Gastroesophageal sphincter (tissue), 4 donors: ENCODE data around the gene MYO15A. TPM values are rescaled to one million over a fixed set of nuclear protein-coding genes. Genes with fewer than 3 reads are reported as not detected.

Experiments
- ATAC-seq: fragments of 150-250 bp; one replicate; pipeline ENCODE4 v1.9.1; 2016; ENCODE audit warnings: mild to moderate bottlenecking, moderate library complexity
- H3K27ac ChIP-seq, 4 donors: fragments of 200-600 bp; sonication (generic) in 3 of 4; 1 replicate in 3 of 4; 2 replicates in 1 of 4; pipeline ENCODE4 v1.5.1; 2016 to 2019
- H3K27me3 ChIP-seq: fragments of 200-600 bp; sonication (generic); one replicate; pipeline ENCODE4 v1.5.1; 2019
- H3K36me3 ChIP-seq, 2 donors: fragments of 200-600 bp; sonication (generic); one replicate each; pipeline ENCODE4 v1.5.1; 2019; ENCODE audit warnings: control low read depth in 1 of 2
- H3K4me1 ChIP-seq, 3 donors: fragments of 200-600 bp; sonication (generic); 1 replicate in 2 of 3; 2 replicates in 1 of 3; pipeline ENCODE4 v1.5.1; 2016 to 2019; ENCODE audit warnings: control low read depth in 2 of 3
- H3K4me3 ChIP-seq, 2 donors: fragments of 200-600 bp; sonication (generic); one replicate each; pipeline ENCODE4 v1.5.1; 2019; ENCODE audit warnings: mild to moderate bottlenecking in 1 of 2, moderate library complexity in 1 of 2
- H3K9me3 ChIP-seq, 3 donors: fragments of 200-600 bp; sonication (generic); one replicate each; pipeline ENCODE4 v1.5.1; 2017 to 2019; ENCODE audit warnings: control low read depth in 2 of 3
- CTCF ChIP-seq, 4 experiments: fragments of 200-600 bp in 2 of 4; fragments of 450-650 bp in 2 of 4; sonication (generic) in 1 of 4; IDR thresholded peaks; one replicate each; pipeline ENCODE4 v1.5.1; 2017 to 2019; ENCODE audit warnings: antibody characterized with exemption in 4 of 4, mild to moderate bottlenecking in 2 of 4, moderate library complexity in 2 of 4
- EP300 ChIP-seq: sonication (generic); formaldehyde crosslinking; IDR thresholded peaks from one replicate; pipeline ENCODE4 v1.6.1; 2017; ENCODE audit warnings: antibody characterized with exemption, mild to moderate bottlenecking
- POLR2A ChIP-seq, 2 donors: fragments of 450-650 bp; IDR thresholded peaks; one replicate each; pipeline ENCODE4 v1.6.1; 2017; ENCODE audit warnings: antibody characterized with exemption in 2 of 2, mild to moderate bottlenecking in 2 of 2, moderate library complexity in 1 of 2
- POLR2AphosphoS5 ChIP-seq: sonication (generic); formaldehyde crosslinking; IDR thresholded peaks from one replicate; pipeline ENCODE4 v1.6.1; 2017; ENCODE audit warnings: antibody characterized with exemption
- WGBS, 2 donors: methylation state at CpG; one replicate each; pipeline ENCODE4 v1.1.5; 2018; ENCODE audit warnings: low coverage in 1 of 2; 5-methylcytosine and 5-hydroxymethylcytosine counted together
- total RNA-seq, 4 donors: library from RNA; depleted of rRNA; stranded (reverse); fragments of >200 nt; gene quantifications; one replicate each; pipeline ENCODE4 v1.1.0, GENCODE V29; 2016

Gene MYO15A
- total RNA-seq, 4 donors from 2014 or later, result 0.59 to 1.2 (median 0.70) TPM

DNA sequence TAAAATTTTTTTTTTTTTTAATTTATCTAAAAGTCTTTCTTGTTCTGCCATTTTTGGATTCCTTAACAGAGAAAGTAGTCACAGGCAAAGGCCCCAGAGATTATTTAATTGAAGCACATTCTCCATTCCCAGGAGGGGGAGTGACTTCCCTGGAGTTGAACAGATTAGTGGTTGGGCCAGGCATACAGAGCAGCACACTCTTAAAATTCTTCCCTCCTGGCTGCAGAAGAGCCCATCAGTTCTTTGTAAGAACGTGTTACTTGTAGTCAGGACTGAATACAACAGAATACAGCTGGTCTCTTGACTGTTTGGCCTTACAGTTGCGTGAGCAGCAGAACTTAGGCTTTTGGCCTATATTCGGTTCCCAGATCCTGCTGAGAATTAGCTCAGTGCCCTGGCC, 76.8 kb downstream of the MYO15A start:
- Histone ChIP-seq H3K9me3 (no peaks in the 10 kb centered on the region), H3K36me3 (no peaks in the 10 kb centered on the region), H3K27me3 (no peaks in the 10 kb centered on the region), H3K27ac (peak overlapping the region; percentile 2 to 99 (median 86)), H3K4me1 (peaks cover 2 to 74% (median 46%) of the 10 kb centered on the region in 3 donors), H3K4me3 (peak overlapping the region; percentile 79 to 99)
- TF ChIP-seq POLR2A (IDR thresholded peaks at IDR 0.05), result no peak
- ATAC-seq, result no peak
- 5 to 17% methylated on average over 1 to 3 of the region's 3 CpGs for WGBS, 2 donors

- H3K4me3 ChIP-seq, result peak overlapping the region; percentile 79 to 99
- ATAC-seq, result no peak
- no peaks in the 10 kb centered on the region for H3K27me3 ChIP-seq
- H3K9me3 ChIP-seq, result no peaks in the 10 kb centered on the region
- 35 to 58% methylated on average over 6 of the region's 10 CpGs for WGBS, 2 donors
- H3K27ac ChIP-seq, result peak overlapping the region; percentile 2 to 99 (median 86)
- peaks cover 7 to 79% (median 51%) of the 10 kb centered on the region in 3 donors for H3K4me1 ChIP-seq
- no peaks in the 10 kb centered on the region for H3K36me3 ChIP-seq
- TF ChIP-seq CTCF (IDR thresholded peaks at IDR 0.05) (no peak), POLR2A (IDR thresholded peaks at IDR 0.05) (no peak), EP300 (no peak), POLR2AphosphoS5 (no peak)
Observed at GRCh38 chr17:18185832-18186626, 77.5 kb downstream of the MYO15A start.

DNA sequence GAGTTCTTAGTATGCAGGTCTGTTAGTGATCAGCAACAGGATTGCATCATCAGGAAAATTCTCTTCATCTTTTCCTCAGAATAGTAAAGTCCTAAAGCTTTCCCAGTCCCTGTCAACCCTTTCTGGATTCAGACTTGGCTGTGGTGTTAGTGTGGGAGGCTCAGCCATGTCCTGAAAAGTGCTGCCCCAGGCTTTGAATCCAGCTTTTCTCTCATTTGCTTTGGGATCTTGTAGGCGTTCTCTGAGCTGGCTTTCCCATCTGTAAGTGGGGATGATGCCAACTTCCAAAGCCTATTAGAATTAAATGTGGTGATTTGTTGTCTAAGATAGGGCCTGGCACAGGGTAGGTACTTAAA, 78.0 kb downstream of the MYO15A start:
- Histone ChIP-seq H3K9me3 (no peaks in the 10 kb centered on the region), H3K4me3 (peak overlapping the region; percentile 79 to 99), H3K4me1 (peaks cover 7 to 79% (median 56%) of the 10 kb centered on the region in 3 donors), H3K36me3 (no peaks in the 10 kb centered on the region), H3K27ac (peak overlapping the region in 3 of 4 donors; percentile 78 to 99 (median 94)), H3K27me3 (no peaks in the 10 kb centered on the region)
- 0% methylated on average over 1 of the region's 1 CpG for WGBS, 2 donors
- no peak for TF ChIP-seq CTCF (IDR thresholded peaks at IDR 0.05)
- TF ChIP-seq POLR2AphosphoS5, result peak; percentile 7
- no peak for ATAC-seq

DNA sequence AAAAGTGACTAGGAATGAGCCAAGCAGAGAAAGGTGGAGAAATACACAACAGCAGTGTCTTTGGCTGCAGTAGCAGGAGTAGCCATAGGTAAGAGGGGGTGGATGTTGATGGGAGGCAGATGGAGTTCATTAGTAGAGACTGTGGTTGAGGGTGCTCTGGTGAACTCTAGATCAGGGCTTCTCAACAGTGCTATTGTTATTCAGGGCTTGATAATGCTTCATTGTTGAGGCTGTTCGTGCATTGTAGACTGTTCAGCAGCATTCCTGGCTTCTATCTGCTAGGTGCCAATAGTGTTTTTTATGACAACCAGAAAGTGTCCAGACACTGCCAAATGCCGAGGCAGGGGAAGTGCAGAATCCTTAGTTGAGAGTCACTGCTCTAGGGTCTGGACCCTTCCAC, 78.7 kb downstream of the MYO15A start:
- H3K4me1 ChIP-seq, result peaks cover 7 to 79% (median 59%) of the 10 kb centered on the region in 3 donors
- no peaks in the 10 kb centered on the region for H3K9me3 ChIP-seq
- 0 to 8% methylated on average over 2 of the region's 2 CpGs for WGBS, 2 donors
- H3K4me3 ChIP-seq, result peak overlapping the region; percentile 79 to 99
- TF ChIP-seq POLR2A (IDR thresholded peaks at IDR 0.05), result no peak
- no peak for ATAC-seq
- H3K36me3 ChIP-seq, result no peaks in the 10 kb centered on the region
- H3K27ac ChIP-seq, result peak overlapping the region in 3 of 4 donors; percentile 78 to 99 (median 94)
- H3K27me3 ChIP-seq, result no peaks in the 10 kb centered on the region

- peaks cover 7 to 83% (median 56%) of the 10 kb centered on the region in 3 donors for H3K4me1 ChIP-seq
- 16 to 20% methylated on average over 7 to 9 of the region's 9 CpGs for WGBS, 2 donors
- TF ChIP-seq POLR2AphosphoS5 (peak; percentile 39), CTCF (IDR thresholded peaks at IDR 0.05) (no peak), POLR2A (IDR thresholded peaks at IDR 0.05) (no peak), EP300 (no peak)
Observed at GRCh38 chr17:18187821-18188761, 79.5 kb downstream of the MYO15A start.

More at GRCh38 chr17:18187821-18188761, 79.5 kb downstream of the MYO15A start:
- H3K36me3 ChIP-seq, result peaks cover 0 to 3% of the 10 kb centered on the region in 2 donors
- no peaks in the 10 kb centered on the region for H3K9me3 ChIP-seq
- ATAC-seq, result no peak
- peak overlapping the region; percentile 79 to 99 for H3K4me3 ChIP-seq
- H3K27me3 ChIP-seq, result no peaks in the 10 kb centered on the region
- H3K27ac ChIP-seq, result peak overlapping the region in 3 of 4 donors; percentile 78 to 99 (median 94)
